Ishikawa (cell line): ENCODE measurements around the gene BAD.

Source experiments
- FOXM1 ChIP-seq: IDR thresholded peaks from 2 replicates; pipeline ENCODE4 v1.6.1; 2012; ENCODE audit warnings: low read depth, borderline replicate concordance
- RAD21 ChIP-seq: IDR thresholded peaks from 2 replicates; pipeline ENCODE4 v1.6.1; 2012; ENCODE audit warnings: low read depth
- YY1 ChIP-seq: IDR thresholded peaks from 2 replicates; pipeline ENCODE4 v1.6.1; 2012; ENCODE audit warnings: low read depth
- TF ChIP-seq, protein P1 (sequence below): IDR thresholded peaks from 2 replicates; pipeline ENCODE4 v1.6.1; 2012
- TF ChIP-seq, protein P2 (sequence below): IDR thresholded peaks from 2 replicates; pipeline ENCODE4 v1.6.1; 2012

DNA sequence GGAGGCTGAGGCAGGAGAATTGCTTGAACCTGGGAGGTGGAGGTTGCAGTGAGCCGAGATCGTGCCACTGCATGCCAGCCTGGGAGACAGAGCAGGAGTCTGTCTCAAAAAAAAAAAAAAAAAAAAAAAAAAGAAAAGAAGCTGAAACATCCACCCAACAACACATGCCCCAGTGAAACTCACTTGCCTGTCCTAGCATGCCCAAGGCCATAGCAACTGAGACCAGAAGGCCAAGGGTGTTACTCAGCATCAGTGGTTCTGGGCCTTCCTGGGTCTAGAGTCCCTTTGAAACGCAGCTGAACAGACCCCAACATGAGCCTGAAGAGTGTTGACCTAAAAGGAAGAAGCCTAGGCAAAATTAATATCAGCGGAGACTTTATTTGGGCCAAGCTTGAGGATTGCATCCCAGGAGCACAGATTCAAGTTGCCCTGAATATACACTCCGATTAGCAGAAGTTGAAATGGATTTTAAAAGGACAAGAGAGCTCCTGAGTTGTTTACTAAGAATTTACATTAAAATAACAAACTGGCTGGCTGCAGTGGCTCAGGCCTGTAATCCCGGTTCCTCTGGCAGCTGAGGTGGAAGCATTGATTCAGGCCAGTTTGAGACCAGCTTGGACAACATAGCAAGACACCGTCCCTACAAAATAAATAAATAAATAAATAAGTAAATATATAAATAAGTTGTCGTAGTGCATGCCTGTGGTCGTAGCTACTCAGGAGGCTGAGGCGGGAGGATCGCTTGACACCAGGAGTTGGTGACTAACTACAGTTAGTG lies 40.4 kb upstream of the BAD start:
- no peak for TF ChIP-seq RAD21
- TF ChIP-seq, protein P1, sequence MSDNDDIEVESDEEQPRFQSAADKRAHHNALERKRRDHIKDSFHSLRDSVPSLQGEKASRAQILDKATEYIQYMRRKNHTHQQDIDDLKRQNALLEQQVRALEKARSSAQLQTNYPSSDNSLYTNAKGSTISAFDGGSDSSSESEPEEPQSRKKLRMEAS: no peak
- TF ChIP-seq, protein P2, sequence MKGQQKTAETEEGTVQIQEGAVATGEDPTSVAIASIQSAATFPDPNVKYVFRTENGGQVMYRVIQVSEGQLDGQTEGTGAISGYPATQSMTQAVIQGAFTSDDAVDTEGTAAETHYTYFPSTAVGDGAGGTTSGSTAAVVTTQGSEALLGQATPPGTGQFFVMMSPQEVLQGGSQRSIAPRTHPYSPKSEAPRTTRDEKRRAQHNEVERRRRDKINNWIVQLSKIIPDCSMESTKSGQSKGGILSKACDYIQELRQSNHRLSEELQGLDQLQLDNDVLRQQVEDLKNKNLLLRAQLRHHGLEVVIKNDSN: no peak
- TF ChIP-seq FOXM1: no peak
- no peak for TF ChIP-seq YY1
